A549 (cell line): ENCODE results near the gene PTBP2. TPM values are rescaled to one million over a fixed set of nuclear protein-coding genes. Genes with fewer than 3 reads are reported as not detected.

Experiments used
- ATAC-seq, 2 experiments: fragments of 200-7000 bp in 1 of 2; fragments of >200 bp in 1 of 2; cut with Nextera tagmentation in 1 of 2; cut with Tn5 transposase in 1 of 2; 3 replicates each; pipeline versions ENCODE4 v1.8.0 to v1.9.1; 2018 to 2020; ENCODE audit warnings: mild to moderate bottlenecking in 1 of 2, moderate library complexity in 1 of 2
- CTCF ChIA-PET: fragments of 300-600 bp; sonication (Branson Sonifier 250); formaldehyde crosslinking; extraction: SDS; loops from one replicate; lab custom pipeline; 2021; ENCODE audit warnings: antibody characterized with exemption, inconsistent platforms; lab: Yijun Ruan, JAX
- POLR2A ChIA-PET: fragments of 350-600 bp; formaldehyde crosslinking; extraction: SDS; loops from one replicate; lab custom pipeline; 2021; ENCODE audit warnings: antibody characterized with exemption, inconsistent platforms; lab: Yijun Ruan, JAX
- DNase-seq, 2 experiments: peaks; one replicate each; pipeline versions ENCODE4 v3.0.0 to v3.0.0-alpha.2; 2011 to 2016; ENCODE audit warnings: low read depth in 1 of 2, low spot score in 1 of 2
- FAIRE-seq: peaks from 2 replicates; lab custom pipeline; 2011; peaks lifted over from hg19 to GRCh38; lab: Jason Lieb, UNC
- H3K27ac ChIP-seq, 2 experiments: fragments of >200 bp; sonication (Bioruptor Twin); formaldehyde crosslinking; 3 replicates each; pipeline ENCODE4 v1.5.1; 2016 to 2017
- H3K4me1 ChIP-seq: fragments of >200 bp; sonication (Bioruptor Twin); formaldehyde crosslinking; 3 replicates; pipeline ENCODE4 v1.6.1; 2016
- H3K4me2 ChIP-seq: fragments of >200 bp; sonication (Bioruptor Twin); formaldehyde crosslinking; 3 replicates; pipeline ENCODE4 v1.6.1; 2016
- H3K4me3 ChIP-seq: fragments of >200 bp; sonication (Bioruptor Twin); formaldehyde crosslinking; 3 replicates; pipeline ENCODE4 v1.5.1; 2016
- H3K9me3 ChIP-seq: fragments of >200 bp; sonication (Bioruptor Twin); formaldehyde crosslinking; 3 replicates; pipeline ENCODE4 v1.6.1; 2016
- ATOH8 ChIP-seq: fragments of 250-450 bp; sonication (Bioruptor Pico); IDR thresholded peaks from 2 replicates; pipeline ENCODE4 v1.5.0; 2020; ENCODE audit warnings: low read depth, mild to moderate bottlenecking, moderate library complexity
- BCL3 ChIP-seq: fragments of >200 bp; sonication (Bioruptor Twin); formaldehyde crosslinking; IDR thresholded peaks from 3 replicates; pipeline ENCODE4 v1.6.1; 2016
- CBX8 ChIP-seq: fragments of 200-600 bp; sonication (generic); IDR thresholded peaks from 2 replicates; pipeline ENCODE4 v1.6.1; 2016
- CHD2 ChIP-seq: fragments of 150-350 bp; IDR thresholded peaks from 2 replicates; pipeline ENCODE4 v1.6.1; 2014; ENCODE audit warnings: low read length; ENCODE audit not compliant: partially characterized antibody
- E2F6 ChIP-seq: IDR thresholded peaks from 2 replicates; pipeline ENCODE4 v1.6.1; 2012; ENCODE audit warnings: low read depth, borderline replicate concordance
- EHF ChIP-seq: fragments of 250-450 bp; sonication (Bioruptor Pico); IDR thresholded peaks from 2 replicates; pipeline ENCODE4 v1.5.0; 2020; ENCODE audit warnings: mild to moderate bottlenecking
- EHMT2 ChIP-seq: fragments of 200-600 bp; sonication (generic); IDR thresholded peaks from 2 replicates; pipeline ENCODE4 v1.6.1; 2016; ENCODE audit warnings: antibody characterized with exemption, low read depth, mild to moderate bottlenecking, moderate library complexity
- FOSL2 ChIP-seq, 2 experiments: fragments of 450-650 bp in 1 of 2; fragments of >200 bp in 1 of 2; sonication (Bioruptor Twin) in 1 of 2; formaldehyde crosslinking; IDR thresholded peaks; 2 replicates each; pipeline versions ENCODE4 v1.5.0 to v1.6.1; 2016 to 2020; ENCODE audit warnings: mild to moderate bottlenecking in 1 of 2, moderate library complexity in 1 of 2
- HES2 ChIP-seq: fragments of >200 bp; sonication (Bioruptor Twin); formaldehyde crosslinking; IDR thresholded peaks from 2 replicates; pipeline ENCODE4 v1.6.1; 2016
- HOXB13 ChIP-seq: fragments of 250-450 bp; sonication (Bioruptor Pico); IDR thresholded peaks from 2 replicates; pipeline ENCODE4 v1.5.0; 2020; ENCODE audit warnings: low read depth, mild to moderate bottlenecking, moderate library complexity
- HOXB5 ChIP-seq: fragments of 250-450 bp; sonication (Bioruptor Pico); IDR thresholded peaks from 2 replicates; pipeline ENCODE4 v1.5.0; 2020; ENCODE audit warnings: mild to moderate bottlenecking, moderate library complexity
- JUNB ChIP-seq: fragments of >200 bp; sonication (Bioruptor Twin); formaldehyde crosslinking; IDR thresholded peaks from 2 replicates; pipeline ENCODE4 v1.6.1; 2016
- MAZ ChIP-seq: fragments of 150-350 bp; IDR thresholded peaks from 2 replicates; pipeline ENCODE4 v1.6.1; 2014; ENCODE audit warnings: antibody characterized with exemption, low read depth, low read length, borderline replicate concordance
- MYC ChIP-seq: IDR thresholded peaks from 2 replicates; pipeline ENCODE4 v1.6.1; 2012; ENCODE audit warnings: mild to moderate bottlenecking, inconsistent platforms, low read length, improper control_type of control experiment, borderline replicate concordance
- NPAS2 ChIP-seq: fragments of 250-450 bp; sonication (Bioruptor Pico); IDR thresholded peaks from 2 replicates; pipeline ENCODE4 v1.8.0; 2022; ENCODE audit warnings: mild to moderate bottlenecking, moderate library complexity, borderline replicate concordance
- NR3C1 ChIP-seq: fragments of >200 bp; sonication (Bioruptor Twin); formaldehyde crosslinking; IDR thresholded peaks from 3 replicates; pipeline ENCODE4 v1.6.1; 2017
- PBX3 ChIP-seq: IDR thresholded peaks from 2 replicates; pipeline ENCODE4 v1.6.1; 2012
- POLR2AphosphoS2 ChIP-seq: conservative IDR thresholded peaks from 2 replicates; pipeline ENCODE4 v1.6.1; 2012; ENCODE audit warnings: low read length, improper control_type of control experiment, inconsistent platforms
- RARB ChIP-seq: fragments of 250-450 bp; sonication (Bioruptor Pico); IDR thresholded peaks from 2 replicates; pipeline ENCODE4 v1.8.0; 2021; ENCODE audit warnings: mild to moderate bottlenecking, moderate library complexity
- RFX5 ChIP-seq: fragments of 450-650 bp; IDR thresholded peaks from 2 replicates; pipeline ENCODE4 v1.7.1; 2014; ENCODE audit warnings: antibody characterized with exemption, mild to moderate bottlenecking, moderate library complexity
- SREBF2 ChIP-seq: fragments of 450-650 bp; IDR thresholded peaks from 2 replicates; pipeline ENCODE4 v1.6.1; 2014; ENCODE audit warnings: mild to moderate bottlenecking, moderate library complexity
- ZNF302 ChIP-seq: fragments of 250-450 bp; sonication (Bioruptor Pico); IDR thresholded peaks from 2 replicates; pipeline ENCODE4 v1.9.0; 2021; ENCODE audit warnings: inconsistent platforms, mild to moderate bottlenecking, moderate library complexity
- ZSCAN20 ChIP-seq: fragments of 250-450 bp; sonication (Bioruptor Pico); IDR thresholded peaks from 2 replicates; pipeline ENCODE4 v1.8.0; 2022; ENCODE audit warnings: mild to moderate bottlenecking, moderate library complexity
- WGBS: methylation state at CpG from one replicate; pipeline ENCODE4 v1.1.6; 2017; ENCODE audit errors: missing lambda C conversion rate; 5-methylcytosine and 5-hydroxymethylcytosine counted together
- polyA plus RNA-seq, 4 experiments: library from polyadenylated mRNA; depleted of rRNA in 3 of 4; stranded (reverse); fragments of >200 nt; fragmentation: RNase III in 1 of 4; extraction: RNeasy Plus Mini Kit Qiagen cat#74134 plus additional on column Dnase treatment in 1 of 4; gene quantifications; 2 replicates in 3 of 4; 3 replicates in 1 of 4; pipeline ENCODE4 v1.2.3, GENCODE V29; 2011 to 2017

PTBP2 gene
- polyA plus RNA-seq, 2 of the 4 experiments (the other 2 are of a cell fraction), result 6.1 to 20.2 TPM

GRCh38 chr1:96837781-96838216 lies 116.2 kb downstream of the PTBP2 start:
- H3K27ac ChIP-seq, result no peak overlapping the region
- ChIA-PET CTCF (interaction anchor here (0.5 kb wide), 1 partner anchor 15 kb away, joined by 4 read pairs; no protein-coding TSS in a partner anchor), POLR2A (no interaction called here)
- H3K4me3 ChIP-seq, result no peak overlapping the region
- TF ChIP-seq NR3C1, result no peak
- no peak for TF ChIP-seq ZNF302
- TF ChIP-seq SREBF2, result no peak
- no peak for TF ChIP-seq RARB (CRISPR knock-in tag)
- TF ChIP-seq BCL3, result no peak
- no peak for TF ChIP-seq RFX5
- TF ChIP-seq ATOH8 (CRISPR knock-in tag), result no peak
- WGBS, result 86% methylated on average over 2 of the region's 2 CpGs
- no peak for FAIRE-seq
- no peak overlapping the region for H3K4me2 ChIP-seq
- no peak for ATAC-seq
- no peaks in the 10 kb centered on the region for H3K4me1 ChIP-seq
- no peaks in the 10 kb centered on the region for H3K9me3 ChIP-seq
- DNase-seq, result no peak

- no peak for TF ChIP-seq NPAS2 (CRISPR knock-in tag)
- no peak for TF ChIP-seq HES2
- TF ChIP-seq RFX5, result no peak
- no peak for TF ChIP-seq E2F6
- no peak for TF ChIP-seq FOSL2 (IDR thresholded peaks at IDR 0.05)
- no peak for TF ChIP-seq FOSL2 (CRISPR knock-in tag; IDR thresholded peaks at IDR 0.05)
- no peak for TF ChIP-seq CHD2
- TF ChIP-seq EHF (CRISPR knock-in tag), result no peak
- no peak for TF ChIP-seq HOXB5 (CRISPR knock-in tag)
- TF ChIP-seq PBX3, result no peak
- TF ChIP-seq ZNF302, result no peak
- TF ChIP-seq HOXB13 (CRISPR knock-in tag), result no peak
- no peak for TF ChIP-seq MAZ
- no peak for TF ChIP-seq JUNB
- no peak for TF ChIP-seq ZSCAN20 (CRISPR knock-in tag)
- no peak for TF ChIP-seq EHMT2
- TF ChIP-seq CBX8, result no peak
- no peak for TF ChIP-seq MYC
- TF ChIP-seq POLR2AphosphoS2, result no peak
- Histone ChIP-seq H3K4me1 (no peaks in the 10 kb centered on the region), H3K4me2 (no peak overlapping the region), H3K27ac (no peak overlapping the region), H3K4me3 (no peak overlapping the region), H3K9me3 (no peaks in the 10 kb centered on the region)
- CTCF ChIA-PET, result no interaction called here
- POLR2A ChIA-PET, result no interaction called here
- ATAC-seq (no peak), FAIRE-seq (no peak), DNase-seq (no peak)
- WGBS, result 81% methylated on average over 3 of the region's 3 CpGs
Measured at GRCh38 chr1:96840396-96840795, 118.8 kb downstream of the PTBP2 start.
